Naive thymus-derived CD8-positive, alpha-beta T cell (primary cell): ENCODE results near the gene PHF23. TPM values are rescaled to one million over a fixed set of nuclear protein-coding genes. Genes with fewer than 3 reads are reported as not detected.
A peak's percentile ranks its signal among the peaks of the same experiment; 100 is the strongest.

Experiments
- ATAC-seq, 2 donors: fragments of 150-1000 bp; cut with Tn5 transposase in 1 of 2; sonication (Bioruptor Pico), chemical (Tn5 transposase) in 1 of 2; 1 replicate in 1 of 2; 2 replicates in 1 of 2; pipeline ENCODE4 v1.10.0; 2021; ENCODE audit warnings: mild to moderate bottlenecking in 2 of 2, moderate library complexity in 2 of 2
- POLR2A ChIA-PET: fragments of 350-600 bp; sonication (Branson Sonifier 250); formaldehyde crosslinking; loops from one replicate; lab custom pipeline; 2021; ENCODE audit warnings: antibody characterized with exemption; lab: Charles Lee
- DNase-seq, 10 donors: peaks; one replicate each; pipeline versions ENCODE4 v3.0.0 to v3.0.0-alpha.2; 2020 to 2022
- H3K27ac Mint-ChIP-seq, 10 donors: one replicate each; pipeline ENCODE4 v1.8.0; 2020 to 2022; ENCODE audit warnings: mild to moderate bottlenecking in 10 of 10, mixed read lengths in 10 of 10, moderate library complexity in 4 of 10, inconsistent platforms in 1 of 10
- H3K27me3 Mint-ChIP-seq, 5 donors: one replicate each; pipeline ENCODE4 v1.8.0; 2021 to 2022; ENCODE audit warnings: mixed read lengths in 5 of 5
- H3K36me3 Mint-ChIP-seq, 3 donors: one replicate each; pipeline ENCODE4 v1.8.0; 2020 to 2022; ENCODE audit warnings: mixed read lengths in 3 of 3, mild to moderate bottlenecking in 2 of 3, inconsistent platforms in 1 of 3
- H3K4me1 Mint-ChIP-seq, 4 donors: one replicate each; pipeline ENCODE4 v1.8.0; 2021 to 2022; ENCODE audit warnings: mixed read lengths in 4 of 4
- H3K4me3 Mint-ChIP-seq, 10 donors: one replicate each; pipeline ENCODE4 v1.8.0; 2020 to 2022; ENCODE audit warnings: mild to moderate bottlenecking in 10 of 10, mixed read lengths in 10 of 10, moderate library complexity in 6 of 10, inconsistent platforms in 1 of 10
- H3K9me3 Mint-ChIP-seq, 9 donors: one replicate each; pipeline ENCODE4 v1.8.0; 2020 to 2022; ENCODE audit warnings: mixed read lengths in 9 of 9, mild to moderate bottlenecking in 3 of 9, inconsistent platforms in 1 of 9, moderate library complexity in 1 of 9
- polyA plus RNA-seq, 3 donors: library from polyadenylated mRNA; unstranded; fragments of 300-500 nt; fragmentation: Illumina TruSeq; gene quantifications; one replicate each; pipeline ENCODE4 v1.2.3, GENCODE V29; 2021
- total RNA-seq, 8 experiments: library from RNA in 2 of 8; stranded (reverse) in 2 of 8; gene quantifications; one replicate each; pipeline ENCODE4 v1.2.3 and lab custom pipeline; 2021 to 2026

PHF23 gene
- total and polyA plus RNA-seq, 5 experiments from 2014 or later = 18.1 to 53.9 (median 35.7) TPM

DNA sequence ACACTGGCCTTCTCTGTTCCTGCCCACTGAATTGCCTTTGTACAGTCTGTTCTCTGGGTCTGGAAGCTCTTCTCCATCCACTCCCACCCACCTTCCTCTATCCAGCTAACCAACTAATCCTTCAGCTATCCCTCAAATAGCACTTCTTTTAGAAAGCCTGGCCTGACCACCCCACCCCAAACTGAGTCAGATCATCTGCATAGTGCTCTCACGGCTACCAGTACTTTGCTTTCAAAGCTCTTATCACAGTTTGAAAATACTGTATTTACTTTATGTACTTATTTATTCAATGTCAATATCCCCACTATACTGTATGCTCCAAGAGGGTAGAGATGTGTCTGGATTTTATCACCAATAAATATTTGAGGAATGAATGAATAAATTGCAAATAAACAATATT lies 27.5 kb upstream of the PHF23 start:
- peak overlapping the region in 3 of 10 donors; percentile 22 to 51 (median 27) for H3K27ac Mint-ChIP-seq
- no peak for ATAC-seq
- POLR2A ChIA-PET = interaction anchor here (1.5 kb wide), 1 partner anchor 14 kb away, joined by 3 read pairs; no protein-coding TSS in a partner anchor

DNA sequence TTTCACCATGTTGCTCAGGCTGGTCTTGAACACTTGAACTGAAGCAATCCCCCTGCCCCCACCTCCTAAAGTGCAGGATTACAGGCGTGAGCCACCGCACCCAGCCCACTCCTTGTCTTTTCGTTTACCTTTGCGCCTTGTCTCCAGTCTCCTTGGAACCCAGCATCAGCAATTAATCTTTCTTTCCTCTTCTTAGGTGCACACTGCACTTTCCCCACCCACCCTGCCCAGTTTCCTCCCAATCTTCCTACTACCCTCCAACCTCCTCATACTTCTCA lies 24.5 kb upstream of the PHF23 start:
- Mint-ChIP-seq H3K36me3 (peaks cover 0 to 2% (median 0%) of the 10 kb centered on the region in 3 donors), H3K4me1 (peaks cover 18 to 29% (median 26%) of the 10 kb centered on the region in 4 donors), H3K4me3 (peak overlapping the region in 9 of 10 donors; percentile 86 to 92 (median 88)), H3K9me3 (no peaks in the 10 kb centered on the region), H3K27me3 (peaks cover 0 to 6% (median 0%) of the 10 kb centered on the region in 5 donors), H3K27ac (peak overlapping the region; percentile 37 to 94 (median 88))
- POLR2A ChIA-PET = interaction anchor here (0.6 to 3.2 kb wide), 3 partner anchors 32 to 285 kb away, joined by 3 to 9 read pairs (median 4); partner anchors contain the start of genes ACADVL and DLG4
- ATAC-seq = no peak
- no peak for DNase-seq

More for the DNA sequence above, 27.5 kb upstream of the PHF23 start:
- Mint-ChIP-seq H3K4me3 (peak overlapping the region in 1 of 10 donors; percentile 21), H3K36me3 (no peaks in the 10 kb centered on the region), H3K4me1 (peaks cover 17 to 23% (median 20%) of the 10 kb centered on the region in 4 donors), H3K9me3 (no peaks in the 10 kb centered on the region), H3K27me3 (peaks cover 0 to 11% (median 0%) of the 10 kb centered on the region in 5 donors)
- no peak for DNase-seq

- POLR2A ChIA-PET = interaction anchor here (0.6 to 3.2 kb wide), 5 partner anchors 33 to 286 kb away, joined by 3 to 9 read pairs (median 6); partner anchors contain the start of genes ACADVL, ACAP1 and DLG4
These were observed 23.9 kb upstream of the PHF23 start for GRCh38 chr17:7262935-7263800.

DNA sequence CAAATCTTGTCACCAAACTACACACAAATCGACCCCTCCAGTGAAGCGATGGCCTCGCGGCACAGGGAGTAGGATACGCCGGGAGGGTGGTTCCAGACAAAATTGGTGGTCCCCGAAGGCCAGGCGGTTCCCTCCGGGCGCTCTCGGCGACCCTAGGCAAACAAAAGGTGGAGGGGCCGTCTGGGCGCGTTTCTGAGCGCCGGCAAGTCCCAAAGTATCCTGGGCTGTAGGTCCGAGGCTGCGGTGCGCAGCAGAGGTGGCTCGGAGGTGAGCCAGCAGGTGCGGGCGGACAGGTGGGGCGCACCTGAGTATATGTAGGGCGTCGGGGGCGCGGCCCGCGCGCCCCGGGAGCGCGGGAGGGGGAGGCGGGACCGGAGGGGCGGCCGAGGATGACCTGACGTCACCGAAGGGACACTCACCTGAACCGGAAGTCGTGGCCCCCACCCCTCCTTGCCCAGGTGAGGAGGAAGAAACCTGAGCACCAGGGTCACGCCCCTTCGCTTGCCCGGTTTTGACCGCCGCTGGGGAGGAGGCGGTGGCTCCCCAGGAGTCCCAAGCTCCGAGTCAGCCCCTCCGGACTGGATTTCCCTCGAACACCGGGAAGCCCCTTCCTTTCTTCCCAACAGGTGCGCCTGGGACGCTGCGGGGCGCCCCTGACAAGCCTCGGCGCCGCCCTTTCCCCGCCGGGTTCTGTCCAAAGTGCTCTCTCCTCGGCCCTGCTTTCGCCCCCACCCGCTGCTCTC lies 23.1 kb upstream of the PHF23 start, which contains the start of gene CLDN7:
CLDN7 (minus strand) TSS at position 287 of the 743 bp plus-strand sequence. CDS start 435 bp downstream, outside the sequence.
- Mint-ChIP-seq H3K36me3 (peaks cover 0 to 15% (median 0%) of the 10 kb centered on the region in 3 donors), H3K9me3 (no peaks in the 10 kb centered on the region), H3K4me1 (peaks cover 18 to 29% (median 26%) of the 10 kb centered on the region in 4 donors), H3K27me3 (peaks cover 0 to 6% (median 0%) of the 10 kb centered on the region in 5 donors), H3K4me3 (peak within 1 kb of the TSS; percentile 83 to 92 (median 88)), H3K27ac (peak within 1 kb of the TSS; percentile 70 to 94 (median 90))
- POLR2A ChIA-PET = interaction anchor here (0.6 to 3.2 kb wide), 11 partner anchors 20 to 985 kb away, joined by 3 to 9 read pairs (median 4); partner anchors contain the start of genes ACADVL, ACAP1, DLG4 and GABARAP
- peak in 4 of 10 donors; percentile 7 to 70 (median 24) for DNase-seq
- peak; percentile 16 to 29 for ATAC-seq

More at GRCh38 chr17:7262935-7263800, 23.9 kb upstream of the PHF23 start:
- ATAC-seq = peak; percentile 22 to 29
- H3K4me3 Mint-ChIP-seq = peak overlapping the region; percentile 83 to 92 (median 88)
- peak in 4 of 10 donors; percentile 4 to 29 (median 24) for DNase-seq
- peaks cover 18 to 29% (median 26%) of the 10 kb centered on the region in 4 donors for H3K4me1 Mint-ChIP-seq
- no peaks in the 10 kb centered on the region for H3K9me3 Mint-ChIP-seq
- H3K36me3 Mint-ChIP-seq = peaks cover 0 to 8% (median 0%) of the 10 kb centered on the region in 3 donors
- peak overlapping the region in 9 of 10 donors; percentile 61 to 94 (median 89) for H3K27ac Mint-ChIP-seq
- H3K27me3 Mint-ChIP-seq = peaks cover 0 to 6% (median 0%) of the 10 kb centered on the region in 5 donors

GRCh38 chr17:7261379-7262191 lies 22.3 kb upstream of the PHF23 start:
- peaks cover 0 to 23% (median 0%) of the 10 kb centered on the region in 3 donors for H3K36me3 Mint-ChIP-seq
- H3K27me3 Mint-ChIP-seq = peaks cover 0 to 3% (median 0%) of the 10 kb centered on the region in 5 donors
- peak overlapping the region; percentile 73 to 86 (median 80) for H3K4me3 Mint-ChIP-seq
- H3K4me1 Mint-ChIP-seq = peaks cover 19 to 30% (median 29%) of the 10 kb centered on the region in 4 donors
- POLR2A ChIA-PET = interaction anchor here (0.6 to 3.2 kb wide), 13 partner anchors 11 to 287 kb away, joined by 3 to 9 read pairs (median 4); partner anchors contain the start of genes ACADVL, ACAP1, DLG4 and GABARAP
- no peaks in the 10 kb centered on the region for H3K9me3 Mint-ChIP-seq
- H3K27ac Mint-ChIP-seq = peak overlapping the region; percentile 59 to 93 (median 86)
- peak; percentile 59 to 61 for ATAC-seq
- peak in 8 of 10 donors; percentile 23 to 70 (median 40) for DNase-seq

GRCh38 chr17:7260651-7261378 lies 21.6 kb upstream of the PHF23 start:
- H3K4me3 Mint-ChIP-seq = peak overlapping the region; percentile 64 to 86 (median 77)
- peaks cover 0 to 30% (median 0%) of the 10 kb centered on the region in 3 donors for H3K36me3 Mint-ChIP-seq
- DNase-seq = peak in 5 of 10 donors; percentile 19 to 71 (median 43)
- peaks cover 19 to 33% (median 29%) of the 10 kb centered on the region in 4 donors for H3K4me1 Mint-ChIP-seq
- ATAC-seq = peak; percentile 46 to 48
- peaks cover 0 to 3% (median 0%) of the 10 kb centered on the region in 5 donors for H3K27me3 Mint-ChIP-seq
- no peaks in the 10 kb centered on the region for H3K9me3 Mint-ChIP-seq
- POLR2A ChIA-PET = interaction anchor here (0.7 to 3.2 kb wide), 13 partner anchors 10 to 123 kb away, joined by 3 to 17 read pairs (median 4); partner anchors contain the start of genes ACADVL, ACAP1, DLG4 and GABARAP
- H3K27ac Mint-ChIP-seq = peak overlapping the region; percentile 53 to 93 (median 76)

DNA sequence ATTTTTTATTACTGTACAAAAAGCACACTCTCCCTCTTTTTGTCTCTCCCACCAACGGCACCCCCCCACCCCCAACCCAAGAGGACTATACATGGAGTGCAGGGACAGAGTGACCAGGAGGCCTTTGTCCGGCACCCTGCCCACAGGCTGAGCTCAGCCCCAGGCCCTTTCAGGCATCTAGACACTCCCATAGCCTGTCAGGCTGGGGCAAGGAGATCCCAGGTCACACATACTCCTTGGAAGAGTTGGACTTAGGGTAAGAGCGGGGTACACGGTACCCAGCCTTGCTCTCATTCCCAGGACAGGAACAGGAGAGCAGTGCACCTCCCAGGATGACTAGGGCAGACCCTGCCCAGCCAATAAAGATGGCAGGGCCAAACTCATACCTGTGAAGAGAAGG lies 20.9 kb upstream of the PHF23 start:
- ATAC-seq (no peak), DNase-seq (no peak)
- peaks cover 0 to 3% (median 0%) of the 10 kb centered on the region in 5 donors for H3K27me3 Mint-ChIP-seq
- peaks cover 19 to 33% (median 29%) of the 10 kb centered on the region in 4 donors for H3K4me1 Mint-ChIP-seq
- peak overlapping the region; percentile 53 to 93 (median 76) for H3K27ac Mint-ChIP-seq
- POLR2A ChIA-PET = interaction anchor here (0.7 to 3.0 kb wide), 6 partner anchors 10 to 122 kb away, joined by 3 to 17 read pairs (median 4); partner anchors contain the start of genes ACADVL, ACAP1, DLG4 and GABARAP
- peak overlapping the region; percentile 47 to 86 (median 69) for H3K4me3 Mint-ChIP-seq
- peaks cover 0 to 36% (median 0%) of the 10 kb centered on the region in 3 donors for H3K36me3 Mint-ChIP-seq
- H3K9me3 Mint-ChIP-seq = no peaks in the 10 kb centered on the region

DNA sequence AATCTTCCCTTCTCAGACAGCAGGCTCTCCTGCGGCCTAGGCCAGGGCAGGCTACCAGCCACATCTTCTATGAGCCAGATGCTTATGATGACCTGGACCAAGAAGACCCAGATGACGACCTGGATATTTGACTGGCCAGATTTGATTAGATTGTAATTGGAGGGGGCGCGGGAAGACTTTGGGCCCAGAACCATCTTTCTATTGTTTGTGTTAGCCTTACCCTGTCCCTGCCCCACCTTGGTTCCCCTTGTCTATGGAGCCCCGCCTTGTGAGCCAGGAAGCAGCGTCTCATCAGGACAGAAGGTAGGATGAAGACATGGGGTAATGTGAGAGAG lies 20.3 kb upstream of the PHF23 start:
- POLR2A ChIA-PET = interaction anchor here (0.6 to 3.0 kb wide), 6 partner anchors 10 to 666 kb away, joined by 3 to 17 read pairs (median 5); partner anchors contain the start of genes ACADVL, ACAP1, DLG4 and GABARAP
- H3K27me3 Mint-ChIP-seq = peaks cover 0 to 3% (median 0%) of the 10 kb centered on the region in 5 donors
- peak overlapping the region in 1 of 10 donors; percentile 66 for H3K4me3 Mint-ChIP-seq
- DNase-seq (no peak), ATAC-seq (no peak)
- H3K36me3 Mint-ChIP-seq = peaks cover 0 to 42% (median 2%) of the 10 kb centered on the region in 3 donors
- H3K4me1 Mint-ChIP-seq = peaks cover 19 to 33% (median 29%) of the 10 kb centered on the region in 4 donors
- no peaks in the 10 kb centered on the region for H3K9me3 Mint-ChIP-seq
- H3K27ac Mint-ChIP-seq = peak overlapping the region; percentile 24 to 90 (median 53)

DNA sequence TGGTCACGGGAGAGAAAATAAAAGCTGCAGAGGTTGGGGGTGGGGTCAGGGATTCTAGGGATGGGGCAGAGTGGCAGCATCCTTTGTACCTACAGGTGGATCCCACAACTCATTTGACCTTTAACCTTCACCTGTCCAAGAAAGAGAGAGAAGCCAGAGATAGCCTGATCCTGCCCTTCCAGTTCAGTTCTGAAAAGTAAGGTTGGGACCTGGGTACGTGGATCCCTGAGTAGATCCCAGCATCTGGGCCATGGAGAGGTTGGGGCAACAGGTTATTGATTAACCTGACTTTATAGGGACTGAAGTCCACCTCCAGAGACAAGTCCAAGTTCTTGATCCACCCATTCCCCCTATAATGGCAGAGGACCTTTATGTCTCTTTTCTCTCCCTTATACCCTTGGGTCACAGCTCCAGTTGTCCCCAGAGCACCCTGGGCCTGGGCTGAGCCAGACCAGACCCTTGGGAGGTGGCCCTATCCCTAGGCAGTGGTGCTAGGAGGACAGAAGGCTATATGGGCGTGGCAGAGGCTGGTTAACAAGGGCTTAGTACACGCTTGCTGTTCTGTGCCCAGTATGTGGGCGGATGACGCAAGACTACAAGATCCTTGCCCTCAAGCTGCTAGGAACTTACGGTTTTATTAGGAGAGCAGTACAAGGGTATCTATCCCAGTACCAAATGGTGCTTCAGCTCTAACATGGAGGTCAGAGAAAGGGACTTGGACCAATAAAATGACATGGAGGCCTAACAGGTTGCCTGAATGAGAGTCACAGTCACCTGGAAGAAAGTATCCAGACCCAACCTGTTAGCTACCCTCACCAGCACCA lies 19.7 kb upstream of the PHF23 start:
- no peak for DNase-seq
- Mint-ChIP-seq H3K36me3 (peaks cover 0 to 48% (median 2%) of the 10 kb centered on the region in 3 donors), H3K4me3 (peak overlapping the region in 2 of 10 donors; percentile 24 to 66), H3K4me1 (peaks cover 18 to 31% (median 30%) of the 10 kb centered on the region in 4 donors), H3K27ac (peak overlapping the region; percentile 24 to 90 (median 60)), H3K27me3 (peaks cover 0 to under 1% (median 0%) of the 10 kb centered on the region in 5 donors), H3K9me3 (no peaks in the 10 kb centered on the region)
- no peak for ATAC-seq
- POLR2A ChIA-PET = interaction anchor here (0.6 to 3.0 kb wide), 5 partner anchors 9 to 667 kb away, joined by 4 to 17 read pairs (median 5); partner anchors contain the start of genes ACADVL, DLG4 and GABARAP
